HG03378 (cell line): ENCODE data around the gene SAPCD2.

Source experiments
- ATAC-seq: cut with Tn5 transposase; IDR thresholded peaks from one replicate; pipeline ENCODE4 v1.9.1; 2021; ENCODE audit warnings: mild to moderate bottlenecking, moderate library complexity; ENCODE audit not compliant: unreplicated experiment

Gene SAPCD2

DNA sequence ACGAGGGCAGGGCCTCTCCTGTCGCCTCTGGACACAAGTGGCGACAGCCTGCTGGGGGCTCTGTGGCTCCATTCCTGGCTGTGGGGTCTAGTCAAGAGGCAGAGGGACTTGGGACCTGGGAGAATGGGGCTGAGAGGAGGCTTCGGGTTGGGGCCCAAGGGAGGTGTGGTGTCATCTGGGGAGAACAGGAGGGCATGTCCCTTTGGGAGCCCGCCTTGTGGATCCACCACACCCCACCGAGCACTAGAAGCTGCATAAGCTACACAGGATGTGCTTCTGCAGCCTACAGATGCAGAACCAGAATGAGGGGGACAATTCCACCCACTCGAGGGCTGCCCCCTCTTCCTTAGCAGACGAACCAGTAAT, 12.6 kb upstream of the SAPCD2 start:
- ATAC-seq = no peak

DNA sequence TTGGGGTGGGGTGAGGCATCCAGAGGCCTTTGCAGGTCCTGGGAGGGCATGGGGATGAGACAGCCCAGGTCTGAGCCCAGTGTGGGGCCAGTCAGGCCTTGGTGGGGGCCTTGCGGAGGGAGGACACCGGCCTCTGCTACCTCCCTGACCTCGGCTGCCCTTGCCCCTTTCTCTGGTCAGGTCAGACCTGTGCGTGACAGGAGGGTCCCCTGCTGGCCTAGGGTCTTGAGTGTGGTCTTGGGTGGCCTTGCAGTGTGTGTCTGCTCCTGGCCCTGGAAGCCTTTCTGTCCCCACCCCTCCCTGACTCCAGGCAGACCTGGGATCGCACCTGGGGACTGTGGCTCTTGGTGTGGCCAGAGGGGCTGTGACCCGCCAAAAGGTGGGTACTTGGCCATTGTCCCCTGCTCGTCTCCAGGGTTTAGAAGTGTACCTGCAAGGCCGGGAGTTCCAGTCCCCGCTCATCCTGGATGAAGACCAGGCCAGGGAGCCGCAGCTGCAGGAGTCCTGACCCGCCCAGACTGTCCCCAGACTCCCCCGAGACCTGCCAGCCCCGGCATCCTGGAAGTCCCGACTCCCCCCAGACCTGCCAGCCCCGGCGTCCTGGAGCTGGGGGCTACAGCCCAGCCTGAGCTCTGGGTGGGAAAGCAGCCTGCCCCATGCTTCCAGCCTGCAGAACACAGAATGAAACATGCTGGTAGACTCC, 12.0 kb upstream of the SAPCD2 start:
- no peak for ATAC-seq

DNA sequence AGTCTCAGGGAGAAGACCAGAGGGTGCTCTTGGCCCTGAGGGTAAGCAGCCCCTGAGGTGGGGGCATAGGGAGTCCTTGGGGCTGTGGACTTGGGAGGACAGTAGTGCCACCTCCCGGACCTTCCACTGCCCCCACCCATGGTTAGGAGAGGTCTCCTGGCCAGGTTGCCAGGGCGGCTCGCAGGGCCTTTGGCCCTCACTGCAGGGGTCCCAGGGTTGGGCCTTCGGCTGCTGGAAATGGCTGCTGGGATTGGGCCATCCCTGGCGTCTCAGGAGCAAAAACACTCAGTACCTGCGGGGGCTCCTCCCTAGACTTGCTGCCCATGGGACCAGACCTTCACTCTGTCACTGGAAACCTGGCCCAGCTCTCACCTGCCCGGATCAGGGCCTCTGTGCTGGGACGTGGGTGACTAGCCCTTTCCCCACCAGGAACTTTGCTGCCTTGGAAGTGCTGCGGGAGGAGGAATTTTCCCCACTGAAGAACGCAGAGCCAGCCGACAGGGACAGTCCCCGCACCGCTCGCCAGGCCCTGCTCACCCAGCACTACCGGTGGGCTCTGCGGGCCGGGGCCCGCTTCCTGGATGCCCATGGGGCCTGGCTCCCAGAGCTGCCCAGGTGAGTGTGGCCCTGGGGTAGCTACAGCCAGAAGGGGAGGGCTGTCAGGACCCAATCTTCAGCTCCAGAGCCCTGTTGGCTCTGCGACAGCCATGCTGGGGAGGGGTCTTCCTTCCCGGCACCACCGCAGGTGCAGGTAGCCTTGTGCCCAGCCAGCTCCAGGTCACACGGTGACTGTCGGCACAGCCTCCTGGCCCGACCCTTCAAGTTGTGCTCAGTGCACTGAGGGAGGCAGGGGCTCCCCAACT, 10.1 kb upstream of the SAPCD2 start:
- no peak for ATAC-seq

- ATAC-seq = no peak
These were observed 9.0 kb upstream of the SAPCD2 start for GRCh38 chr9:137079401-137079787.

- no peak for ATAC-seq
These were observed 8.5 kb upstream of the SAPCD2 start for GRCh38 chr9:137078701-137079400.

- no peak for ATAC-seq
These were observed 7.7 kb upstream of the SAPCD2 start for GRCh38 chr9:137077758-137078693.

GRCh38 chr9:137077010-137077747, 6.8 kb upstream of the SAPCD2 start, which contains the start of gene UAP1L1:
Gene UAP1L1 (plus strand): TSS chr9:137077517. CDS start chr9:137077533, 16 bp downstream.
- no peak for ATAC-seq

- ATAC-seq = no peak
These were observed 6.3 kb upstream of the SAPCD2 start for GRCh38 chr9:137076636-137077009.

DNA sequence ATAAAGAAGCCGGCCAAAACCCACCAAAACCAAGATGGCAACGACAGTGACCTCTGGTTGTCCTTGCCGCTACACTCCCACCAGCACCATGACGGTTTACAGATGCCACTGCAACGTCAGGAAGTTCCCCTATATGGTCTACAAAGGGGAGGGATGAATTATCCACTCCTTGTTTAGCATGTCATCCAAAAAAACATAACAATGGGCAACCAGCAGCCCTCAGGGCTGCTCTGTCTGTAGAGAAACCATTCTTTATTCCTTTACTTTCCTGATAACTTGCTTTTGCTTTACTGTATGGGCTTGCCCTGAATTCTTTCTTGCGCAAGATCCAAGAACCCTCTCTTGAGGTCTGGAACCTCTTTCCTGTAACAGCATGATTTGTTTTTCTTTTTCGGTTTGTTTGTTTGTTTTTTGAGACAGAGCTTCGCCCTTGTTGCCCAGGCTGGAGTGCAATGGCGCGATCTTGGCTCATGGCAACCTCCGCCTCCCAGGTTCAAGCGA, 5.0 kb upstream of the SAPCD2 start:
- ATAC-seq = no peak

DNA sequence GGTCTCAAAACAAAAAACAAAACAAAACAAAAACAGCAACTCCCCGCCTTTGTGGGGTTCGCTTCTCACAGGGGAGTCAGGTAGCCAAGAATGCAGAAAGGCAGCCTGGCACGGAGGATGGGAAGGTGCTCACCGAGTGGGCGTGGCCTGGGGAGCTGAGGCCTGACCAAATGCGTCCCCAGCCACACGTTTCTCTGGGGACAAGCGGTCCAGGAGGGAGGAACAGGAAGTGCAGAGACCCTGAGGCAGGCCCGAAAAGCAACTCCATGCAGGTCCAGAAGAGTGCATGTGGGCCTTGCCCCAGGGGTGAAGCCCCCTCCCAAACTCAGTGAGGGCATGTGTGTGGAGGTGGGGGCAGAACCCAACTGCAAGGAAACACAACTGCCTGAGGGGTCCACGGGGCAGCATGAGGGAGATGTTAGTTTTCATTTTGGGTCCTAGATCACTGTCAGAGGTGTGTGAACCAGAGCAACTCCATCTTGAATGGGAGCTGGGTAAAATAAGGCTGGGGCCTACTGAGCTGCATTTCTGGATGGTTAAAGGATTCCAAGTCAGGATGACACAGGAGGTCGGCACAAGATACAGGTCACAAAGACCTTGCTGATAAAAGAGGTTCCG, 4.4 kb upstream of the SAPCD2 start:
- ATAC-seq = no peak

DNA sequence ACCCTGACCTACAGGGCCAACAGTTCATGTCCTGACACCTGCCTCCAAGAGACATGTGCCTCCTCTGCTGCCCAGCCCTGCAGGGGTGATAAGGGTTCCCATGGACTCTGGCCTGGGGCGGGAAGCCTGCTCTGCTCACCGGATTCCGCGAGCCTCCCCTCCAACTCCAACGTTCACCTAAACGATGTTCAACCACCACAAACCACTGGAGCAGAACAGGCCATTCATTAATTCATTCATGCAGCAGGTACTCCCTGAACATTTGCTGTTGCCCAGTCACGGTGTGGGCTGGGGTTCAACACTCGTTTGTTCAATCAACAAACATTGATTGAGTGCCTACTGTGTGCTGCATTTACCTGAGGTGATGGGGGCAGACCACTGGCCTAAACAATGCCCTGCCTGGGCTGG, 3.6 kb upstream of the SAPCD2 start:
- ATAC-seq = no peak

GRCh38 chr9:137071282-137071681, 925 bp upstream of the SAPCD2 start:
- ATAC-seq = no peak

- no peak for ATAC-seq
These were observed 534 bp upstream of the SAPCD2 start for GRCh38 chr9:137070906-137071275.

- ATAC-seq = no peak
These were observed 757 bp downstream of the SAPCD2 start for GRCh38 chr9:137069508-137070091.

DNA sequence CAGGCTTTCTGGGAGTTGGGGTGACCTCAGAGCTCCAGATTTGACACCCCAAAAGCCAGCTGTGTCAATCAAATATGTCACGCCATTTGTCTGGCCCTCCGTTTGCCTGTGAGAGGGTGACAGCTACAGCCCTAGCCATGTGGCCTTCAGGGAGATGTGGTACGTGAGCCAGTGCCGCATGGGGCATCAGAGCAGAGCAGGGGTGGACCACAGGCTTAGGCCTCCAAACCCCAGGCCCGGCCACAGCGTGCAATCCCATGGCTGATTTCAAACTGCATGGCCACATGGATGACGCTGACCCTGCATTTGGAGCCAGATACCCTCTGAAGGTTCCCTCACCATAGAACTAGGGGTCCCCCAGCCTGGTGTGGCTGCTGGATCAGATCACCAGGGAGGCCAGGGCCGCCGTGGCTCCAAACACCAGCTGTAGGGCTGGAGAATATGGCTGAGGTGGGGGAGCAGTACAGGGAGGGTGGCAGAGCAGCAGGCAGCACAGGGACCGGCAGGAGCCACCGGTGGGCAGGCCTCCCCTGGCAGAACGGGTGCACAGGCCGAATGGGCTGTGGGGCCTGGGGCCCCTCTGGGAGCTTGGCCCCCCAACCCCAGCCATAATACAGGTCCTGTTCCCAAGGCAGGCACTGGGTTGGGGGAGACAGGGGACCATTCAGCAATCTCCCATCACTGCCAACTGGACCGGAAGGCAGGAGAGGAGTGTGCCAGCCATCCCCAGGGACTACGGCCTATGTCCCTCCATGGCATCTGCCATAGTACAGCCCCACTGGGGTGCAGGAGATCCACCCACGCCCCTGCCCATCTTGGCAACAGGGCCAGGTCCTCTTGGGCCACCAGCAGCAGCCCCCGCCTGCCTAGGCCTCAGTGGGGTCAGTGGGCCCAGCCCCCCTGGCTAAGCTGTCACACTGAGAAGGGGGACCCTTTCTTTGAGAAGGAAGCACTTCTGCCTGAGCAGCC, 1.5 kb downstream of the SAPCD2 start:
- ATAC-seq = no peak

- ATAC-seq = no peak
These were observed 2.4 kb downstream of the SAPCD2 start for GRCh38 chr9:137067860-137068538.
